Measurements from ENCODE around the gene HEPACAM.

Gene HEPACAM

DNA sequence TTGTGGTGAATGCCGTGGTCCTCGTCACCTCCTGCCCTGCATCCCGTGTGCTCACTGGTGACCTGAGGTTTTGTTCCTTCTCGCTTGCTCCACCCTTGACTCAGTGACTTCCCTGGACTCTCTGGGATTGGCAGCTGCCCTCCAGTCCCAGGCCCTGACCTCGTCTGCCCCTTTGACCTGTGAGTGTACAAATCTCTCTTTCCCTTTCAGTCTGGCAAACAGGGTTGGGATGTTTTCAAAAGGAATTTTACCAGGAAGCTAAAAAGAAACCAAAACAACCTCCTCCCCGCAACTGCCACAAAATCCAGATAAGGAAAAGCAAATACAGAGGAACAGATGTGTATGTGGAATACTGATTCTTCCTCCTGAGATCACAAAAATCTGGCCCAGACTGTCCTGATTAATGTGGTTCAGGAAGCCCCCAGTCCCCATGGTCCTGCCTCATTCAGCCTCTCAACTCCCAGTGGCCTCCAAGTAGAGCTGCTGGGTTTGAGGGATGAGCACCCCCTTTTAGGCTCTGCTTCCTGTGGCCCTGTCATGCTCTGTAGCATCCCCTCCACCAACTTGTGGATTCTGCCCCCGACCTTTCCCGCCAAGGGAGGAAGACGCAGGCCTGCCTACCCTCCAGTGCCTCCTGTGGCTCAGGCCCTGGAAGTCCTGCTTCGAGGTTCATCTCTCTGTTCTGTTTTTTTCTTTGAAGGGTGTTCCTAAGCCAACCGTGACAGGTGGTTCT, 53.3 kb downstream of the HEPACAM start:
- no peak for DNase-seq

DNA sequence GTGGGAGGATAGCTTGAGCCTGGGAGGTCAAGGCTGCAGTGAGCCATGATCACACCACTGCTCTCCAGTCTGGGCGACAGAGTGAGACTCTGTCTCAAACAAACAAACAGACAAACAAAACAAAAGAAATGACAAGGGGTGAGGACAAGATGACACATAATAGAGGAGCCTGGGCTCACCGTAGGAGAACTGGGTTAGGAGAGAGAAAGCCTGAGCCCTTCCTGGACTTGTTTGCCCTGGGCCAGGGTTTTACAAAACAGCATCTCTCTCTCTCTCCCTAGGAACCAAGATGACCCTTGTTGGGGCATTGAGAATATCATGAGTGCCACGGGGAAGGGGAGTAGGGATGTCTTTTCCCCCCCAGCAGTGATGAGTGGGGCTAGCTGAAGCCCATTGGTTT, 54.9 kb downstream of the HEPACAM start:
- no peak for DNase-seq

GRCh38 chr11:124880290-124880611, 55.6 kb downstream of the HEPACAM start:
- no peak for DNase-seq

DNA sequence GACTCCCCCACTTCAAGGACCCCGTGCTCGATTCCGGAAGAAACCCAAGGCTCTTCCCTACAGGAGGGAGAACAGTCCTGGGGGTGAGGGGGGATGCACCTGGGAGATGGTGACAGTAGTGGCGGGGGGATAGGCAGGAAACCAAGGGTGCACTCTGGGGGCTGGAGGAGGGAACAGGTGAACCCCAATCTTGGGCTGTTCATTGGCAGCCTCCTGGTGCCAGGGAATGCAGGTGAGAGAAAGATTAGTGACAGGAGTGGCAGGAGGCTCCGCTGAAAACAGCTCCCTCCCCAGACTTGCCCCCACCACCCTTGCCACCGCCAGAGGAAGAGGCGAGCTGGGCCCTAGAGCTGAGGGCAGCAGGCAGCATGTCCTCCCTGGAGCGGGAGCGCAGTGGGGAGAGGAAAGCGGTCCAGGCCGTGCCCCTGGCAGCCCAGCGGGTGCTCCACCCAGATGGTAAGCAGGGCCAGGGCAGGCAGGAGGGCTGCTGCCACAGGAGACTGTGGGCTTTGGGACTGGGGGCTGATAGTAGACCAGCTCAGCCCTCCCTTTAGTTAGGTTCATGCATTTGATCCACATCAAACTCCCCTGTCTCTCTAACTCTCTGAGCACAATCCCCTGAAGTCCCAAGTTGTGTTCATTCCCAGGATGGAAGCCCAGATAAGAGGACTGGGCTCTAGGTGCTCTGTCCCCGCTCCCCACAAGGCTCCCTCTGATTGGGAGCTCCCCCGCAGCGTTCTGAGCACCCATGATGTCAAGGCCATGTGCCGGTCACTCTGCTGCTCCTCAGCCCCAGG, 56.2 kb downstream of the HEPACAM start:
- DNase-seq: no peak

GRCh38 chr11:124878759-124879492, 56.9 kb downstream of the HEPACAM start:
- DNase-seq: no peak

DNA sequence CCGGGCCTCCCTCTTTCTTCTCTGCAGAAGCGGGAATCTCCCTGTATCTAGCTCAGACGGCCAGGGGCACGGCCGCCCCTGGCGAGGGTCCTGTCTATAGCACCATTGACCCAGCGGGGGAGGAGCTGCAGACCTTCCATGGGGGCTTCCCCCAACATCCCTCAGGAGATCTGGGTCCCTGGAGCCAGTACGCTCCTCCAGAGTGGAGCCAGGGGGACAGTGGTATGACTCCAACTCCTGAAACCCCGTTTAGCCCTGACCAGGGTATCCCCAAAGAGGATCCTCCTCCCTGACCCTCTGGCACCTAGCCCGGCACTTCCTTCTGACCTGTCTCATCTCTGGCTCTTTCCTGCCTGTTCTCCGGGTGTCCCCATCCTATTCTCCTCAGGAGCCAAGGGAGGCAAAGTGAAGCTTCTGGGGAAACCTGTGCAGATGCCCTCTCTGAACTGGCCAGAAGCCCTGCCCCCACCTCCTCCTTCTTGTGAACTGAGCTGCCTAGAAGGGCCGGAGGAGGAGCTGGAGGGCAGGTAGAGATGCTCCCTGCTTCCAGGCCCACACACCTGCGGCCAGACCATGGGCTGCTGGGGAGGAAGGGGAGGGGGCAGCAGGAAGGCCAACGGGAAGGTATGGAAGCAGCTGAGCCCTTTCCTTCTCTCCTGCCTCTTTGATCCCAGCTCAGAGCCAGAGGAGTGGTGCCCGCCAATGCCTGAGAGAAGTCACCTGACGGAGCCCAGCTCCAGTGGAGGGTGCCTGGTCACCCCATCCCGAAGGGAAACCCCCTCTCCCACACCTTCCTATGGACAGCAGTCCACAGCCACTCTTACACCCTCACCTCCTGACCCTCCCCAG, 57.7 kb downstream of the HEPACAM start:
- DNase-seq: no peak

DNA sequence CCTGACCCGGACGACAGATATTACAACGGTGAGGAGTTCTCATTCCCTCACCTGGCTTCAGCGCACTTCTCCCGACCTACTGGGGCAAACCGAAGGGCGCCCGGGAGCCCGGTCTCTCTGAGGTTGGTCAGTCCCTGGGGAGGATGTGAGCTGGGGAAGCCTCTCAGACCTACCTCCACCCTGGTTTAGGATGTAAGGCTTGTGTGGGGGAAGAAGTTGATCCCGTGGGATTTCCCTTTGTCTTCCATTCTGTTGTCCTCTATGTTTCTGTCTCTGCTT, 58.3 kb downstream of the HEPACAM start:
- no peak for DNase-seq

GRCh38 chr11:124876818-124877630, 58.8 kb downstream of the HEPACAM start:
- DNase-seq: no peak

GRCh38 chr11:124875943-124876817, 59.7 kb downstream of the HEPACAM start:
- peak; percentile 84 for DNase-seq

DNA sequence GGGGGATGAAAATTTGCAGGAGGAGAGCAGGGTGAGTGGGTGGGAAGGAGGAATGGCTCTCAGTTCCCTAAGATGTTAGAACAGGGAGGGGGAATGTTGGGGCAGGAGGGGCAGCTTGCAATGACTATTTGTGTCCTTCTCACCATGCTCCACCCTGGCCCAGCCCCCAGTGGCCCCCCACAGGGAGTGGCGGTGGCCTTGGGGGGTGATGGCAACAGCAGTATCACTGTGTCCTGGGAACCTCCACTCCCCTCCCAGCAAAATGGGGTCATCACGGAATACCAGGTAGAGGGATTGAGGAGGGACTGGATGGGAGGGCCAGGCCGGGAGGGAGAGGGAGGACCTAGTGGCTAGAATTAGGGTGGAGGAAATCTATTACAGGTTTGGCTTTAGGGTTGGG, 60.4 kb downstream of the HEPACAM start:
- no peak for DNase-seq

DNA sequence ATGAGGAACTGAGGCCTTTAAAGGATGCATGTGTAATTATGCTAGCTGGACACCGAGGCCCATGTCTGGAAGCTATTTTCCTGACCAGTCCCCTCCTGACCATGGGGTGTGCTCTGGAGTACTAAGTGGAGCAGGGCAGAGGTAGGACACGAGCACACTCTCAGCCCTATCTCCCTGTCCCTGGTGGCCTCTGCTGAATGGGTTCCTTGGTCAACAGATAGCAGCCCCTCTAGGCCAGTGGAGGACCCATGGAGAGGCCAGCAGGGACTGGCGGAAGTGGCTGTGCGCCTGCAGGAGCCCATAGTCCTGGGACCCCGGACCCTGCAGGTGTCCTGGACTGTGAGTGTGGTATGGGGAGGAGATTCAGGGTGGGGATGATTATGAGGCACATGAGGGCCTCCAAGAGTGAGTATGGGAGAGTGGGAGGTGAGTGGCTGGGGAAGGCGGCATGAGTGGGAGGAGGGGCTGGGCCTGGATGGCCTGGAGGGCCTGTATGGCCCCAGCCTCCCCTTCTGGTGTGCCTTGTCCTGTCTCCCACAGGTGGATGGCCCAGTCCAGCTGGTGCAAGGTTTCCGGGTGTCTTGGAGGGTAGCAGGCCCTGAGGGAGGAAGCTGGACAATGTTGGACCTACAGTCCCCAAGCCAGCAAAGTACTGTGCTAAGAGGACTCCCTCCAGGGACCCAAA, 61.1 kb downstream of the HEPACAM start:
- DNase-seq: no peak

- no peak for DNase-seq
Measured at GRCh38 chr11:124873951-124874350, 61.9 kb downstream of the HEPACAM start.

DNA sequence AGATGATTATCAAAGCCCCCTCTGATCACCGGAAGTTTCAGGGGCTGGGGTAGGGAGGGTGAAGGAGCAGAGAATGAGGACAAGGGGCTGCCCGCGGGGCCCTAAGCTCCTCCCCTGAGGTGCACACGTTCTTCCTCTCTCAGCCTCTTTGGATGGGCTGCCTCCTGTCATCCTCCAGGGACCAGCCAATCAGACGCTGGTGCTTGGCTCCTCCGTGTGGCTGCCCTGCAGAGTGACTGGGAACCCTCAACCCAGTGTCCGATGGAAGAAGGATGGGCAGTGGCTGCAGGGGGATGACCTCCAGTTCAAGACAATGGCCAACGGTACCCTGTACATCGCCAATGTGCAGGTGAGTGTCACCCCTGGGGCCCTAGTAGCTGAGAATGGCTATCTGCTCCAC, 63.1 kb downstream of the HEPACAM start:
- no peak for DNase-seq

DNA sequence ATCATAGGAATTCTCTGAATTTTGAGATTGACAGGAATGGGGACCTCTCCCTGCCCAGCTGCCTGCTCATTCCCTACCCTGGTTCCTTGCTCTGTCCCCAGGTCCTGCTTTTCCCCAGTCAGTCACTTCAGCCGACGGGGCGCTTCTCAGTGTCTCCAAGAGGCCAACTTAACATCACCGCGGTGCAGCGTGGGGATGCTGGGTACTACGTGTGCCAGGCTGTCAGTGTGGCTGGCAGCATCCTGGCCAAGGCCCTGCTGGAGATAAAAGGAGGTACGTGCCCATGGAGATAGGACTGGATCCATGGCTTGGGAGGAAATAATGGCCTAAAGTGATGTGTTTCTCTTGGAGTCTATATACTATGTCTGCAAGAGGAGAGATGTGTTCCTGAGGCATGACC, 63.6 kb downstream of the HEPACAM start:
- no peak for DNase-seq

- DNase-seq: no peak
Measured at GRCh38 chr11:124870430-124870829, 65.4 kb downstream of the HEPACAM start.

DNA sequence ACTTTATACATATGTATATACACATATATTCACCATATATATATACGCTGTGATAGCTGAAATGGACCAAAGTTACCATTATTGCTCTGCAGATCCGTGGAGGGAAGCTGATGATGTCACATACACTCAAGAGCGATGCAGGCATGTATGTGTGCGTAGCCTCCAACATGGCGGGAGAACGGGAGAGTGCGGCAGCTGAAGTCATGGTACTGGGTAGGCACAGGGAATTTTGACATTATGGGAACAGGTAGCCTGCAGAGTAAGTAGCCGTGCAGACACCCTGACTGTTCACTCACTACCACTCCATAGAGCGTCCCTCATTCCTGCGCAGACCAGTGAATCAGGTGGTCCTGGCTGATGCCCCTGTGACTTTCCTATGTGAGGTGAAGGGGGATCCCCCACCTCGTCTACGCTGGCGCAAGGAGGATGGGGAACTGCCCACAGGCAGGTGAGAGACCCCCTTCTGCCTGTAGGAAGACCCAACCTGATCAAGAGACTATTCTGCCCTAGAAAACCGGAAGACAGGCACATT, 65.9 kb downstream of the HEPACAM start:
- no peak for DNase-seq

DNA sequence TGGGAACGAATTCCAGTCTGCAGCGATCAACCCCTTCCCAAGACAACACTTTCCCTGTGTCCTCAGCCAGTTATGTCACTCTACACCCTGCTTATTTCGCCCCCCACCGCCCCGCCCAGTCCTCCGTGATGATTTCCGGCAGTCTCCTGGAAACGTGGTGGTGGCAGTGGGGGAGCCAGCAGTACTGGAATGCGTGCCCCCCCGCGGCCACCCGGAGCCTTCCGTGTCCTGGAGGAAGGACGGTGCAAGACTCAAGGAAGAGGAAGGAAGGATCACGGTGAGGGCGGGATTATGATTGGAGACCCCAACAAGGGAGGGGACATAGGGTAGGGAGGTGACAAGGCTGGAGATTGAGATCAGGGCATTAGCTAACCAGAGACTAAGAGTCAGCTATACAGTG, 66.5 kb downstream of the HEPACAM start:
- DNase-seq: no peak
